Fibroblast of pulmonary artery (primary cell): ENCODE measurements around the gene ESPN.
"Not testable (repeated sequence)": the region's sequence is repeated elsewhere in the genome, so short reads cannot be mapped to it uniquely, and the experiment has no call there.

Source experiments
- DNase-seq: peaks from one replicate; pipeline ENCODE4 v3.0.0-alpha.2; 2010; ENCODE audit warnings: low read depth
- H3K4me3 ChIP-seq: replicated peaks from 2 replicates; pipeline ENCODE4 v1.5.1; 2011; ENCODE audit warnings: low read depth, mild to moderate bottlenecking, control low read depth, low read length, moderate library complexity
- TF ChIP-seq, protein P1 (sequence below): IDR thresholded peaks from 2 replicates; pipeline ENCODE4 v1.5.1; 2011; ENCODE audit warnings: mild to moderate bottlenecking, control low read depth, low read length, inconsistent platforms; ENCODE audit errors: missing control alignments

ESPN gene

DNA sequence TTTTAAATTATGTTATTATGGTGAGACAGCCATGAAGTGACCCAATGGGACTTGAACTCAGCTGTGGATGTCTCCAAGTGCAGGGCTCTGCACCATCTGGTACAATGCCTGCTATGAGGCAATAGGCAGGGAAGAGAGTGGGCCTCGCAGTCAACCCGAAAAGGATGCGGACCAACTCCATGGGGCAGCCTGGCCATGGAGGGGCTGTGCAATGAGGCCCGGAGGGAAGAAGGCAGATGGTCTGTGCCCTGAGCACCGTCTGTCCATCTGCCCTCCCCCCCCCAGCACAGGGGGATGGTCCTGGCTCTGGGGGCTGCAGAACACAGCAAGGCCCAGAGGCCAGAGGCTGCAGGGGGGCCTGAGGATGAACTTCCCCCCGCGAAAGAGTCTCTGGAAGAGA lies 17.0 kb downstream of the ESPN start:
- H3K4me3 ChIP-seq, result no peak overlapping the region
- no peak for DNase-seq
- TF ChIP-seq, protein P1, sequence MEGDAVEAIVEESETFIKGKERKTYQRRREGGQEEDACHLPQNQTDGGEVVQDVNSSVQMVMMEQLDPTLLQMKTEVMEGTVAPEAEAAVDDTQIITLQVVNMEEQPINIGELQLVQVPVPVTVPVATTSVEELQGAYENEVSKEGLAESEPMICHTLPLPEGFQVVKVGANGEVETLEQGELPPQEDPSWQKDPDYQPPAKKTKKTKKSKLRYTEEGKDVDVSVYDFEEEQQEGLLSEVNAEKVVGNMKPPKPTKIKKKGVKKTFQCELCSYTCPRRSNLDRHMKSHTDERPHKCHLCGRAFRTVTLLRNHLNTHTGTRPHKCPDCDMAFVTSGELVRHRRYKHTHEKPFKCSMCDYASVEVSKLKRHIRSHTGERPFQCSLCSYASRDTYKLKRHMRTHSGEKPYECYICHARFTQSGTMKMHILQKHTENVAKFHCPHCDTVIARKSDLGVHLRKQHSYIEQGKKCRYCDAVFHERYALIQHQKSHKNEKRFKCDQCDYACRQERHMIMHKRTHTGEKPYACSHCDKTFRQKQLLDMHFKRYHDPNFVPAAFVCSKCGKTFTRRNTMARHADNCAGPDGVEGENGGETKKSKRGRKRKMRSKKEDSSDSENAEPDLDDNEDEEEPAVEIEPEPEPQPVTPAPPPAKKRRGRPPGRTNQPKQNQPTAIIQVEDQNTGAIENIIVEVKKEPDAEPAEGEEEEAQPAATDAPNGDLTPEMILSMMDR, result no peak

GRCh38 chr1:6443339-6444115 lies 19.0 kb downstream of the ESPN start:
- no peak overlapping the region for H3K4me3 ChIP-seq
- DNase-seq, result no peak
- TF ChIP-seq, protein P1, result no peak

DNA sequence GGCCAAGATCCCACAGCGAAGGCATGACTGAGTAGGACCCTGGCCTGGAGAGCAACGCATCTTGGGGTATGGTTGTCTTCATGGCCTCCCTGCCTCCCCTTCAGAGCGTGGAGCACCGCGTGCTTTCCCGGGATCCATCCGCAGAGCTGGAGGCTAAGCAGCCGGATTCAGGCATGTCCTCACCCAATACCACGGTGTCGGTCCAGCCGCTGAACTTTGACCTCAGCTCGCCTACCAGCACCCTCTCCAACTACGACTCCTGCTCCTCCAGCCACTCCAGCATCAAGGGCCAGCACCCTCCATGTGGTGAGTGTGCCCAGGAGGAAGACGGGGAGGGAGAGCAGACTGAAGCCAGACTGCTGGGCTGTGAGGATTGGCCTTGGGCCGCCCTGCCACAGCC lies 19.8 kb downstream of the ESPN start:
- TF ChIP-seq, protein P1, result no peak
- H3K4me3 ChIP-seq, result no peak overlapping the region
- no peak for DNase-seq

DNA sequence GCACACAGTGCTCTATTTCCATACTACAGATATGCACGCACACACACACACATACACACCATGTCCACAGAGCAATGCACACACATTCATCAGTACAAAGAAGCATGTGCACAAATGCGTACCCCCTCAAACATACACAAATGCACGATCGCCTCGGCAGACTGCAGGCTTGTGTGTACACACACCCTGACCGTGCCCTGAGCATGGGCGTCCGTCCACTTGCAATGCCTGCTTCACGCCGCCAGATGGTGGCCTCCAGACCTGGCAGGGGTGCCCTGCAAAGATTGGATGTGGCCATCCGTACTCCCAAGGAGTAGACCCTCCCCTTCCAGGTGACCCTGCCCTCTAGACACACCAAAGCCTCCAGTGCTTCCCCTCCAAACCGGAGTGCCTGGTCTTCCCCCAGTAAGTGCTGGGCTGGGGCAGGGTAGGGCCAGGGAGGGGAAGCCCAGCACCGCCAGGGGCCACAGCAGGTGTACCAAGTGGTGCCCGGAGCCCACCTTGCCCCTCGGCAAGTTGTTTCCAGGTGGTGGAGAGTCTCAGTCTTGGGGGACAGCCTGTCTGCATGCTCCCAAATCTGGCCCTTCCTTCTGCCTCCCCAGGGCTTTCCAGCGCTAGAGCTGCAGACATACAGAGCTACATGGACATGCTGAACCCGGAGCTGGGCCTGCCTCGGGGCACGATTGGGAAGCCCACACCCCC lies 20.6 kb downstream of the ESPN start:
- TF ChIP-seq, protein P1, result peak; percentile 60
- H3K4me3 ChIP-seq, result no peak overlapping the region
- peak; percentile 54 for DNase-seq

GRCh38 chr1:6445929-6446328 lies 21.4 kb downstream of the ESPN start:
- not testable (repeated sequence) for H3K4me3 ChIP-seq, DNase-seq

DNA sequence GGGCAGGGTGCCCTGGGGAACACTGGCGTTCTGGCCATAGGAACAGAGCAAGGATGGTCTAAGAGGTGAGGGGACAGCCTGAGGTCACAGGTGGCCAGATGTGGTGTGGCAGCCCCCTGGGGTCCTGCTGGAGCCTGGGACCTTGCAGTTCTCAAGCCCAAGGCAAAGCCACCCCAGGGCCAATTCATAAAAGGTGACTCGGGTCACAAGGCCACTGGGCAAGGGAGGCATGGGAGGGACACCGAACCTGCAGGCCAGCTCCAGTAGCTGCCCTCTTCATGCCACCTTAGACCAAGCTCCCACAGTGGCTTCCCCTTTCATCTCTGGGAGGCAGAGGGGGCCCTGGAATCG lies 22.1 kb downstream of the ESPN start:
- DNase-seq, result no peak
- H3K4me3 ChIP-seq, result no peak overlapping the region
- TF ChIP-seq, protein P1, result no peak

DNA sequence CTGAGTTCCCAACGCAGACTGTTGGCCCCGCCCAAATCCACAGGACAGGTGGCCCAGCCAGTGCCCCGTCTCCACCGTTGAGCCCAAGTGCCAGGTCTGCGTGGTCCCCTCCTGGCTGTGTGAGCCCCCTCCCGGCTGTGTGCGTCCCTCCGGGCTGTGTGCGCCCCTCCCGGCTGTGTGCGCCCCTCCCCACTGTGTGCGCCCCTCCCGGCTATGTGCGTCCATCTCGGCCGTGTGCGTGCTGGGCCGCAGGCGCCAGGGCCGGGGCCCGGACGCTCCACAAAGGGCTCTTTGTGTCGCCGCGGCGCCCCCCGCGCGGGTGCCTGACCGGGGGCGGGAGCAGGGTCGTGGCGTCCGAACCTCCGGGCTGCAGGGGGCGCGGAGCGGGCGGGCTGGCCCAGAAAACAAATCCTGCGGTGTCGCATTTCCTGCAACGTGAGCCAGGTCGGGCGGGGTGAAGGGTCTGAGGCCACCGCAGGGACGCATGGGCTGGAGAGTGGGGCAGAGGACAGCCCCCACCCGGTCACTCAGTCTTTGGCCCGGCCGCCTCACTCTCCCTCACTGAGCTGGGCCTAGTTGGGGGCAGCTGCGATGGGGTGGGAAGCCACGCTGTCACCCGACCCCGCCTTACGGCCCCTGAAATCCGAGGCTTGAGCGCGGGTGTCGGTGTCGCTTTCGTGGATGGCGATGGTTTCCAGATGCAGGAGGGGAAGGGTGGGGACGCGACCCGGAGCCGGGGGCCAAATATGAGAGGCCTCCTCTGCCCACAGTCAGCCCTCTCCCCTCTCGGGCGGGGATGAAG lies 22.6 kb downstream of the ESPN start:
- DNase-seq, result no peak

More for the DNA sequence above, 22.6 kb downstream of the ESPN start:
- no peak overlapping the region for H3K4me3 ChIP-seq
- TF ChIP-seq, protein P1, result no peak
